GM20431 (cell line): ENCODE results near the gene DCDC2C.

Experiments
- in situ Hi-C: fragments of 300-500 bp; cut with MseI, MboI; formaldehyde crosslinking; loops from one replicate; pipeline ENCODE4 v1.15.0; 2020; ENCODE audit warnings: low sequenced_read_pairs; ENCODE audit not compliant: unreplicated experiment

The DCDC2C gene

GRCh38 chr2:3705782-3706181 lies 2.4 kb downstream of the DCDC2C start:
- in situ Hi-C loops = no loop called here

GRCh38 chr2:3706892-3707291 lies 3.5 kb downstream of the DCDC2C start:
- in situ Hi-C loops = no loop called here

DNA sequence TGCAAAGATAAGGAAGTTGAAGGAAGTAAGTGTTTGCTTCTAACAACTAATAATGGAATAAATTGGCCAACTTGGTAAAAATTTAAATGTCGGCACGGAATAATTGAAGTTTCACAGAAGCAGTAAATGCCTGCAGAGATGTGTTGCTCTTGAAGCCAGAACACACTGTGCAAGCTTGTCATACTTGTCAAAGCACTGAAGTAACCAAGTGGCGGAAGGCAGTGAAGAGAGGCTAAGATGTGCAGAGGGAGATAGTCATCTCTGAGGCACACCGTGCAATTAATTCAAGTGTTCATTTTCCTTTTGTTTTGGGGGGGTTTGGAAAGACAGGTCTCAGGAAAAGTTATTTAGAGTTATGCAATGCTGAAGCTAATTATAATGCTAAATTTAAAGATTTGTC lies 5.2 kb downstream of the DCDC2C start:
- in situ Hi-C loops = no loop called here

- in situ Hi-C loops = no loop called here
Observed at GRCh38 chr2:3709225-3709624, 5.8 kb downstream of the DCDC2C start.

GRCh38 chr2:3712424-3712823 lies 9.0 kb downstream of the DCDC2C start:
- in situ Hi-C loops = no loop called here

DNA sequence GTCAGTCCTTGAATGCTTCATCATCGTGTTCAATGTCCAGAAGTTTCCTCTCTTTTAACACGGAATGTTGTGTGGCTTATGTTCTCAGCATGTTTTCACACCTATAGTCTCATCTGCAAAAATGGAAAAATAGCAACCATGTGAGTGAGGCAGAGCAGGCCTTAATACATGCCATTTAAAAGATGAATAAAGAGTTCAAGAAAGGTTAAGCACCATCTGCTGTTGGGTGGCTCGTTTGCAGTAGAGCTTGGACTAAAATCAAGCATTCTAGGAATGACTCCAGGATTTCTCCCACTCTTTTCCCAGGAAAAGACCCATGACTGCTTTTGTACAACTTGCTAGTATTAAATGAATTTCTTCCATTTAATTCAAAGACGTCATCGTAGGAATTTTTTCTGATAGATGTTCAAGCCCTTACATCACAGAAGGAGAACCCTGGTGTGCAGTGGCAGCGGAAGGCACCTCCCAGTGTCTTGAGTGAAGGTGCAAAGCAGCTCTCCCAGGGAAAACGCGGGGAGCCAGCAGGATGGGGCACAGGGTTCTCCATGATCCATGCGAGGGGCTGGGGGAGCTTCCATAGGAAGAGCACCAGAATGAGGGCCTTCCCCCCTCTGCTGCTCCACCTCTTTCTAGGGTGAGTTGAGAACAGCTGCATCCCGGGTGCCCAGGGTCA lies 9.6 kb downstream of the DCDC2C start:
- in situ Hi-C loops = no loop called here

GRCh38 chr2:3718679-3719078 lies 15.3 kb downstream of the DCDC2C start:
- in situ Hi-C loops = no loop called here

GRCh38 chr2:3725002-3725401 lies 21.6 kb downstream of the DCDC2C start:
- in situ Hi-C loops = no loop called here

GRCh38 chr2:3725458-3726250 lies 22.3 kb downstream of the DCDC2C start:
- in situ Hi-C loops = no loop called here

GRCh38 chr2:3726511-3726910 lies 23.1 kb downstream of the DCDC2C start:
- in situ Hi-C loops = no loop called here

GRCh38 chr2:3727397-3728045 lies 24.1 kb downstream of the DCDC2C start:
- in situ Hi-C loops = no loop called here

- in situ Hi-C loops = no loop called here
Observed at GRCh38 chr2:3728104-3729054, 25.0 kb downstream of the DCDC2C start.

- in situ Hi-C loops = no loop called here
Observed at GRCh38 chr2:3729055-3729448, 25.7 kb downstream of the DCDC2C start.

GRCh38 chr2:3729786-3730185 lies 26.4 kb downstream of the DCDC2C start:
- in situ Hi-C loops = no loop called here

- in situ Hi-C loops = no loop called here
Observed at GRCh38 chr2:3730646-3731045, 27.3 kb downstream of the DCDC2C start.

- in situ Hi-C loops = no loop called here
Observed at GRCh38 chr2:3731829-3732228, 28.5 kb downstream of the DCDC2C start.

DNA sequence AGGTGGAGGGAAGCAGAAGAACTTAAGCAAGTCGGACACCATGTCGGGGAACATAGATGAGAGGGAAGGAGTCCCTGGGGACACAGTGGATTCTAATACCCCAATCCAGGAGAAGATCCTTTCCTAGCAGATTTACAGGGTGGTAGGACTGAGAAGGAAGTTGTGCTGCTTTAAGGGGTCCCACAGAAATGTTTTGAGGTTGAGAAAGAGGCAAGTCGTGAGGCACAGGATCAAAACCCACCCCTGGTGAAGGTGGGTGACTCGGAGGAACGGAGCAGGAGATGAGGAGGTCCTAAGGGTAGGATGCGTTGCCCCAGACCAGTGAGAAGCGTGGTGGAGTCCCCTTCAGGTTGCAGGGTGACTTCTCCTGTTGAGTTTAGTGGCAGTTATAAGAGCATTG lies 32.7 kb downstream of the DCDC2C start:
- in situ Hi-C loops = no loop called here

- in situ Hi-C loops = no loop called here
Observed at GRCh38 chr2:3737128-3737527, 33.8 kb downstream of the DCDC2C start.

- in situ Hi-C loops = no loop called here
Observed at GRCh38 chr2:3738454-3738853, 35.1 kb downstream of the DCDC2C start.

DNA sequence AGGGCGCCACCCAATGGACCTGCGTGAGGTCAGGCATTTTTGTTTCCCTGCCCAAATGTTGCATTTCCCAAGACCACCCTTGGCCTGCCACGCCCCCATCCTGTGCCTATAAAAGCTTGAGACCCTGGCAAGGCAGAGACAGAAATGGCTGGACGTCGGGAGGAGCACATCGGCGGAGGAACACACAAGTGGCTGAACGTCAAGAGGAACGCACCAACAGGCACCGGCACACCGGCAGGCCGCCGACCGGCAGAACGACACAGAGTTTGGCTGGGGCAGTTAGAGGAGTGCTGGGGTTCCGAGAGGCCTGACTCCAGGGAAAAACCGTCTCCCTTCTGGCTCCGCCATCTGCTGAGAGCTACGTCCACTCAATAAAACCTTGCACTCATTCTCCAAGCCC lies 35.9 kb downstream of the DCDC2C start:
- in situ Hi-C loops = no loop called here
